Neural cell (in vitro differentiated cells): ENCODE measurements around the gene KCNH5. TPM values are rescaled to one million over a fixed set of nuclear protein-coding genes. Genes with fewer than 3 reads are reported as not detected.

Experiments
- H2AFZ ChIP-seq: fragments of 200-600, 300-800 bp; sonication (generic), shearing (Covaris generic); 2 replicates; pipeline ENCODE4 v1.6.0; 2014; ENCODE audit warnings: low read depth, mild to moderate bottlenecking, antibody characterized with exemption, low read length, moderate library complexity
- H3F3A ChIP-seq: fragments of 200-600 bp; shearing (Covaris generic); 2 replicates; pipeline ENCODE4 v1.6.1; 2016; ENCODE audit warnings: mild to moderate bottlenecking, moderate library complexity, mixed read lengths, antibody characterized with exemption, low read length; ENCODE audit not compliant: insufficient read depth, poor library complexity, severe bottlenecking
- H3K27ac ChIP-seq: fragments of 200-600, 300-800 bp; sonication (generic), shearing (Covaris generic); 2 replicates; pipeline ENCODE4 v1.5.1; 2014; ENCODE audit warnings: mild to moderate bottlenecking, low read length, moderate library complexity
- H3K27me3 ChIP-seq: fragments of 300-800, 200-600 bp; sonication (generic), shearing (Covaris generic); 2 replicates; pipeline ENCODE4 v1.6.0; 2014; ENCODE audit warnings: mild to moderate bottlenecking, low read depth, low read length, moderate library complexity; ENCODE audit not compliant: insufficient read depth
- H3K36me3 ChIP-seq: fragments of 300-800, 200-600 bp; sonication (generic), shearing (Covaris generic); 2 replicates; pipeline ENCODE4 v1.5.1; 2014; ENCODE audit warnings: mild to moderate bottlenecking, antibody characterized with exemption, low read length, moderate library complexity; ENCODE audit not compliant: insufficient read depth
- H3K4me2 ChIP-seq: fragments of 300-800, 200-600 bp; sonication (generic), shearing (Covaris generic); 2 replicates; pipeline ENCODE4 v1.6.0; 2014; ENCODE audit warnings: mild to moderate bottlenecking, low read length
- H3K4me3 ChIP-seq: fragments of 300-800, 200-600 bp; sonication (generic), shearing (Covaris generic); 2 replicates; pipeline ENCODE4 v1.5.1; 2014; ENCODE audit warnings: mild to moderate bottlenecking, low read length, moderate library complexity
- H3K79me2 ChIP-seq: fragments of 200-600 bp; shearing (Covaris generic); replicated peaks from 2 replicates; pipeline ENCODE4 v1.6.0; 2014; ENCODE audit warnings: mild to moderate bottlenecking, low read length, moderate library complexity; ENCODE audit not compliant: insufficient read depth
- H3K9ac ChIP-seq: fragments of 300-800, 200-600 bp; sonication (generic), shearing (Covaris generic); 2 replicates; pipeline ENCODE4 v1.6.1; 2016; ENCODE audit warnings: mild to moderate bottlenecking, low read length, mixed read lengths
- H3K9me2 ChIP-seq: fragments of 200-600 bp; shearing (Covaris generic); 2 replicates; pipeline ENCODE4 v1.6.1; 2016; ENCODE audit warnings: mild to moderate bottlenecking, low read length, mixed read lengths; ENCODE audit not compliant: insufficient read depth
- H3K9me3 ChIP-seq: fragments of 200-600, 300-800 bp; sonication (generic), shearing (Covaris generic); 2 replicates; pipeline ENCODE4 v1.6.1; 2016; ENCODE audit warnings: mild to moderate bottlenecking, mixed run types, low read length, moderate library complexity, mixed read lengths
- H4K20me1 ChIP-seq: fragments of 200-600 bp; shearing (Covaris generic); 2 replicates; pipeline ENCODE4 v1.6.1; 2016; ENCODE audit warnings: mild to moderate bottlenecking, mixed run types; ENCODE audit not compliant: insufficient read depth
- CTCF ChIP-seq: fragments of 450-650 bp; IDR thresholded peaks from 2 replicates; pipeline ENCODE4 v1.5.1; 2014; ENCODE audit warnings: antibody characterized with exemption, mild to moderate bottlenecking, moderate library complexity; ENCODE audit not compliant: poor library complexity, severe bottlenecking
- EP300 ChIP-seq: fragments of 450-650 bp; conservative IDR thresholded peaks from 2 replicates; pipeline ENCODE4 v1.6.1; 2014; ENCODE audit warnings: antibody characterized with exemption, mild to moderate bottlenecking, moderate library complexity; ENCODE audit not compliant: poor library complexity, severe bottlenecking
- EZH2 ChIP-seq: fragments of 200-600, 300-800 bp; shearing (Covaris generic), sonication (generic); IDR thresholded peaks from 2 replicates; pipeline ENCODE4 v1.6.1; 2014; ENCODE audit warnings: antibody characterized with exemption, low read length, borderline replicate concordance, mild to moderate bottlenecking; ENCODE audit not compliant: insufficient read depth, poor library complexity, severe bottlenecking
- MXI1 ChIP-seq: fragments of 450-650 bp; conservative IDR thresholded peaks from 2 replicates; pipeline ENCODE4 v1.6.1; 2014; ENCODE audit warnings: antibody characterized with exemption, mild to moderate bottlenecking; ENCODE audit not compliant: poor library complexity, severe bottlenecking
- POLR2AphosphoS5 ChIP-seq: IDR thresholded peaks from 2 replicates; pipeline ENCODE4 v1.6.1; 2012
- RAD21 ChIP-seq: fragments of 450-650 bp; conservative IDR thresholded peaks from 2 replicates; pipeline ENCODE4 v1.6.1; 2014; ENCODE audit warnings: antibody characterized with exemption, mild to moderate bottlenecking, moderate library complexity
- REST ChIP-seq: IDR thresholded peaks from 2 replicates; pipeline ENCODE4 v1.6.1; 2012; ENCODE audit warnings: borderline replicate concordance
- SMC3 ChIP-seq: fragments of 450-650 bp; conservative IDR thresholded peaks from 2 replicates; pipeline ENCODE4 v1.6.1; 2014; ENCODE audit warnings: antibody characterized with exemption, mild to moderate bottlenecking, moderate library complexity; ENCODE audit not compliant: poor library complexity
- TAF1 ChIP-seq: IDR thresholded peaks from 2 replicates; pipeline ENCODE4 v1.6.1; 2012; ENCODE audit warnings: low read depth
- polyA plus RNA-seq: library from polyadenylated mRNA; depleted of rRNA; stranded (reverse); fragments of >200 nt; gene quantifications from 2 replicates; pipeline ENCODE4 v1.2.3, GENCODE V29; 2014

KCNH5 gene
- polyA plus RNA-seq, 1 donor from 2014 or later: 0.95 TPM

DNA sequence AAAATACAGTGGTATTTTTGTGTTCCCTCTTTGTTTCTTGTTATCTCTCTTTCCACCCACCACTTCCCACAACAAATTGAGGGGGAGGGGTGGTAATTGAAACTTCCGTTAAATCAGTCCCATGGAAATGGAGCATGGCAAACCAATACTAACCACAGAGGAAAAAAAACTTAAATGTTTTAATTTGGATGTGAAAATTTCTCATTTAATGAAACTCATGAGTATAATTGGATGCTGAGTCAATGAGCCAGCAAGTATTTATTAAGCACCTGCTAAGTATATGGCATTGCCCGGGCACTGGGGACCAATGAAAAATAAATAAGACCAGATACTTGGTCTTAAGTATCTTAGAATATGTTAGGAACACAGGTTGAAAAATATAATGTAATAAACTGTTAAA, 147.5 kb downstream of the KCNH5 start:
- H3K9me3 ChIP-seq: no peaks in the 10 kb centered on the region
- H3K36me3 ChIP-seq: no peaks in the 10 kb centered on the region
- H3K27ac ChIP-seq: no peak overlapping the region
- TF ChIP-seq TAF1 (no peak), CTCF (no peak), POLR2AphosphoS5 (no peak), EP300 (no peak), RAD21 (no peak), EZH2 (no peak), MXI1 (no peak), REST (no peak), SMC3 (no peak)
- no peaks in the 10 kb centered on the region for H3K9me2 ChIP-seq
- no peak overlapping the region for H3K4me3 ChIP-seq
- H4K20me1 ChIP-seq: no peaks in the 10 kb centered on the region
- no peak overlapping the region for H3K4me2 ChIP-seq
- no peaks in the 10 kb centered on the region for H3K27me3 ChIP-seq
- no peaks in the 10 kb centered on the region for H3F3A ChIP-seq
- no peak overlapping the region for H2AFZ ChIP-seq
- no peaks in the 10 kb centered on the region for H3K79me2 ChIP-seq
- no peak overlapping the region for H3K9ac ChIP-seq

- Histone ChIP-seq H3K36me3 (no peaks in the 10 kb centered on the region), H4K20me1 (no peaks in the 10 kb centered on the region), H3K9me2 (no peaks in the 10 kb centered on the region), H3K79me2 (no peaks in the 10 kb centered on the region), H3K9ac (no peak overlapping the region), H3K27me3 (no peaks in the 10 kb centered on the region), H2AFZ (no peak overlapping the region), H3K4me2 (no peak overlapping the region), H3F3A (no peaks in the 10 kb centered on the region), H3K9me3 (no peaks in the 10 kb centered on the region), H3K27ac (no peak overlapping the region), H3K4me3 (no peak overlapping the region)
- no peak for TF ChIP-seq TAF1
- TF ChIP-seq POLR2AphosphoS5: no peak
These were observed 148.3 kb downstream of the KCNH5 start for GRCh38 chr14:62896932-62897456.

GRCh38 chr14:62894736-62895135, 150.5 kb downstream of the KCNH5 start:
- no peaks in the 10 kb centered on the region for H3K9me3 ChIP-seq
- H3K4me3 ChIP-seq: no peak overlapping the region
- H3K27ac ChIP-seq: no peak overlapping the region
- H3K79me2 ChIP-seq: no peaks in the 10 kb centered on the region
- H3K9me2 ChIP-seq: no peaks in the 10 kb centered on the region
- H3K4me2 ChIP-seq: no peak overlapping the region
- no peak for TF ChIP-seq EP300
- TF ChIP-seq SMC3: no peak
- TF ChIP-seq MXI1: no peak
- no peak for TF ChIP-seq POLR2AphosphoS5
- TF ChIP-seq EZH2: no peak
- TF ChIP-seq TAF1: no peak
- no peak for TF ChIP-seq REST
- no peaks in the 10 kb centered on the region for H4K20me1 ChIP-seq
- H3F3A ChIP-seq: no peaks in the 10 kb centered on the region
- no peak overlapping the region for H3K9ac ChIP-seq
- H2AFZ ChIP-seq: no peak overlapping the region
- no peaks in the 10 kb centered on the region for H3K27me3 ChIP-seq
- no peaks in the 10 kb centered on the region for H3K36me3 ChIP-seq
